Glomerular endothelial cell (primary cell): ENCODE data around the gene NOSTRIN. TPM values are rescaled to one million over a fixed set of nuclear protein-coding genes. Genes with fewer than 3 reads are reported as not detected.

Source experiments
- total RNA-seq: library from RNA; depleted of rRNA; stranded (reverse); fragments of >200 nt; gene quantifications from 2 replicates; pipeline ENCODE4 v1.2.3, GENCODE V29; 2015

NOSTRIN gene
- total RNA-seq, 1 donor from 2014 or later: 20.1 TPM

Other genes starting within 250 kb of the NOSTRIN start
- 1.6 and 6.4 TPM in 2 replicates for gene SPC25, start 87.8 kb downstream of the NOSTRIN start, total RNA-seq
- not detected in 2 replicates for gene G6PC2, start 98.7 kb downstream of the NOSTRIN start, total RNA-seq
- 0.18 TPM in 1 of 2 replicates, not detected in the other for gene ABCB11, start 228.7 kb downstream of the NOSTRIN start, total RNA-seq